Ecto neural progenitor cell (in vitro differentiated cells): Measurements from ENCODE around the gene HOXC13.
A peak's percentile ranks its signal among the peaks of the same experiment; 100 is the strongest.

Experiments used
- DNase-seq: peaks from one replicate; pipeline ENCODE4 v3.0.0-alpha.2; 2018; ENCODE audit warnings: low spot score

HOXC13 gene

GRCh38 chr12:53939141-53940108 lies 794 bp downstream of the HOXC13 start:
- DNase-seq: peak; percentile 75

DNA sequence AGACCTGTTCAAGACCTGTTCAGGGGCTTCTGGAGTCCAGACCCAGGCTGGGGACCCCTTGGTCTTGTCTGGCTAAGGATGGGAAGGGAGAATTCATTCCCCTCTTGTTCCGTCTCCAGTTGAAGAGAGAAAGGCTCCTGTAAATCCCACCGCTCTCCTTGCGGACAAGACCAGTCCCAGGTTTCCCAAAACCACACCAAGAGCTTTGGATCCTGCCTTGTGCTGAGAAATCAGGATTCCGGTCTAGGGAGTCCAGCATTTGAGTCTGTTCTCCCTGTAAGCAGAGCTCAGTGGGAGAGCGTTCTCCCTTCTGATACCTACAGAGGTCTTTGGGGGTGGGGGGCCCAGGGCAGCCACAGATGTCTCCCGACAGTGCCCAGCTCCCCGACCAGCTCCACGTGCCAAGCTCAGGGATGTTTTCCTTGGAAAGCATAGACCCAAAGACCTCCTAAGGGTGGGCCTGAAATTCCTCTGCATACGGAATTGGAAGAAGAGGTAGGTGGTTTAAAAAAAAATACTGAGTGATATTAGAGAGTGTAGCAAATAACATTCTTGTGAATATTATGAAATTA lies 1.9 kb downstream of the HOXC13 start:
- peak; percentile 44 for DNase-seq

DNA sequence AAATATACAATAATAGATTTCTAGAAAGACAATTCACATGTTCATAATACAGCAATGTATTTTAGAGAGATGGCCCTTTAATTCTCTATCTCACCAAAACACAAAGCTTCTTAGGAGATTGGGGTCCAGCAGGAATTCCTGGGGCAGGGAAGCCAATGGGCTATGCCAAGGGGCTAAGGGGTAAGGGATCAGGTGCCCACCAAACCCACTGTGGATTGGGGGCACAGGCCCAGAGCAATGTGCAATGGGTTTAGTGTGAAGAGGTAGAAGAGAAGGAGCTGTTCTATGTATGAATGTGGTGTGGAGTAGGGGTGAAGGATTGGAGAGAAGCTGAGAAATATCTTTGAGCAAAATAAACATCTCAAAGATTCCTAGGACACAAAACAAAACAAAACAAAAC lies 2.6 kb downstream of the HOXC13 start:
- DNase-seq: peak; percentile 21

GRCh38 chr12:53941750-53942149 lies 3.1 kb downstream of the HOXC13 start:
- peak; percentile 34 for DNase-seq

DNA sequence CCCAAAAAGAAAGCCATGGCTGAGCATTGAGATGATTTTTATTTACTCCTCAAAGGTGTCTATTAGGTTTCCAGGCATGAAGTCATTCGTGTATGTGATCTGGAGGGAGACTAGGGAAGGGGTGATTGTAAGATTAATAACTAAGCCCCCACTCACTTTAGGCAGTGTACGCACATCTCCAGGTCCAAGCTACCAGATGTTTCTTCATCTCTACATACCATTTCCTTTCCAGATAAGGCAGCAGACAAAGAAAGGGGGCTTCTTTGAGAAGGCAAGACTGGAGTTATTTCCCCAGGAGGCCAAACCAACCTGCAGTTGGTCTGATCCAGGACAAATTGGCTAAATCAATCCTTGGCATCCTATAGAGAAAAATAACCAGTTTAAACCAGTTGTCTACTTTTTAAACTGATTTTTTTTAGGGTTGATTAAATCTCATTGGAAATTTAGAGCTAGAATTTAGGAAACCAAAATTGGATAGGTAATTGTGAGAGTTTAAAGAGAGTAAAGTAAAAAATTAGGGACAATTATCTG lies 3.9 kb downstream of the HOXC13 start:
- DNase-seq: peak; percentile 24

DNA sequence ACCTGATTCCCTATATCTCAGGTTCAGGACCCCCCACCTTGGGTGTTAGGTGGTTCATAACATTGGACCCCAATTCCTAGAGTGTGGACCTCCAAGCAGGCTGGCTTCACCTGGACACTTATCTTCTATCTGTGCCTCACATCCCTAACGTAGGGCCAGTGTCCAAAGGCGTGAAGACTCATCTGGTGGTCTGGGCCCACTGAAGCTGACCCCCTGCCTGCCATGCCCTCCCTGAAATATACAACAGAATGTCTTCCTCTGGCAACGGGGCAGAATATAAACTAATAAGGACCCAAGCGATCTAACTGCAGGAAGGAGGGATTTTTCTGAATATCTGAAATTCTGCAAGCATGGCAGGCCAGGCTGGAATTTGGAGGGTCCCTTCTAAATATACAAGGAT lies 5.6 kb downstream of the HOXC13 start:
- DNase-seq: no peak

DNA sequence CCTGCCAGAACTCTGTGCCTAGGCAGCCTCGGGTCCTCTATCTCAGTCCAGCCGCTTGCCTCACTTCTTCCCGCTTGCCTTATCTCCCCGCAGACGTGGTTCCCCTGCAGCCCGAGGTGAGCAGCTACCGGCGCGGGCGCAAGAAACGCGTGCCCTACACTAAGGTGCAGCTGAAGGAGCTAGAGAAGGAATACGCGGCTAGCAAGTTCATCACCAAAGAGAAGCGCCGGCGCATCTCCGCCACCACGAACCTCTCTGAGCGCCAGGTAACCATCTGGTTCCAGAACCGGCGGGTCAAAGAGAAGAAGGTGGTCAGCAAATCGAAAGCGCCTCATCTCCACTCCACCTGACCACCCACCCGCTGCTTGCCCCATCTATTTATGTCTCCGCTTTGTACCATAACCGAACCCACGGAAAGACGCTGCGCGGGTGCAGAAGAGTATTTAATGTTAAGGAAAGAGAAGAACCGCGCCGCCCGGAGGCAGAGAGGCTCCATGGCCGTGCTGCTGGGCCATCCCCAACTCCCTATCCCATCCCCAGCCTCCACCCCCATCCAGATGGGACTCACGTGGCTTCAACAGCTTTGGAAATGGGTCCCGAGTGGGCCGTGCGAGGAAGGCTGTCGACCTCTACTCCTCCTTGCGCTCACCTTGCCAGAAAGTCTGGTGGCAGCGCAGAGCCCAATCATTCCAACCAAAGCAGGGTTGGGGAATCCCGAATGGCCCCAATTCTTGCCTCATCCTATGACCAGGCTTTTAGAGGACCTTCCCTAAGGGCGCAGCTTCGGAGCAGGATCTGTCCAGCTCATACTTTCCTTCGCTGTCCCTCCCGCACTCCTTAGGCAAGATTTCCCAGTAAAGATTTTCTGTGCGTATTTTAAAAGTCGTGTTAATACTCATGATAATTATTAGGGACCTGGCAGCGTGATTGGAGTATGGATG lies 6.5 kb downstream of the HOXC13 start:
- no peak for DNase-seq

DNA sequence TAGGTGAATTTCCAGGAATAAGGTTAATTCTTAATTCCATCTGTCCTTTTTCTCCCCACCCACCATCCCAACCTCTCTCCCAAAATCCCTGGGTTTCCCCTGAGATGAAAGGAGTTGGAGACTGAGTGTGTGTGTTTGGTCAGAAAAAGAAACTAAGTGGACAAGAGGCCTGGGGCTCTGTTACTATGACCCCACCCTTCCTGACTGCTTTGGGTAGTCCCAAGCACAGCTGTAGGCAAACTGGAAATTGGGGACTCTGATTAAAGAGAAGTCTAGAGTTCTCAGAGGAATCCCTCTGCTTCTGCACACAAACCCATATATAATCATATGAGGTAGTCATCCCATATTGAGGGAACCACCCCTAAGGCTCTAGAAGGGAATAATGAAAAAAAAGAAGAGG lies 9.1 kb downstream of the HOXC13 start:
- no peak for DNase-seq

DNA sequence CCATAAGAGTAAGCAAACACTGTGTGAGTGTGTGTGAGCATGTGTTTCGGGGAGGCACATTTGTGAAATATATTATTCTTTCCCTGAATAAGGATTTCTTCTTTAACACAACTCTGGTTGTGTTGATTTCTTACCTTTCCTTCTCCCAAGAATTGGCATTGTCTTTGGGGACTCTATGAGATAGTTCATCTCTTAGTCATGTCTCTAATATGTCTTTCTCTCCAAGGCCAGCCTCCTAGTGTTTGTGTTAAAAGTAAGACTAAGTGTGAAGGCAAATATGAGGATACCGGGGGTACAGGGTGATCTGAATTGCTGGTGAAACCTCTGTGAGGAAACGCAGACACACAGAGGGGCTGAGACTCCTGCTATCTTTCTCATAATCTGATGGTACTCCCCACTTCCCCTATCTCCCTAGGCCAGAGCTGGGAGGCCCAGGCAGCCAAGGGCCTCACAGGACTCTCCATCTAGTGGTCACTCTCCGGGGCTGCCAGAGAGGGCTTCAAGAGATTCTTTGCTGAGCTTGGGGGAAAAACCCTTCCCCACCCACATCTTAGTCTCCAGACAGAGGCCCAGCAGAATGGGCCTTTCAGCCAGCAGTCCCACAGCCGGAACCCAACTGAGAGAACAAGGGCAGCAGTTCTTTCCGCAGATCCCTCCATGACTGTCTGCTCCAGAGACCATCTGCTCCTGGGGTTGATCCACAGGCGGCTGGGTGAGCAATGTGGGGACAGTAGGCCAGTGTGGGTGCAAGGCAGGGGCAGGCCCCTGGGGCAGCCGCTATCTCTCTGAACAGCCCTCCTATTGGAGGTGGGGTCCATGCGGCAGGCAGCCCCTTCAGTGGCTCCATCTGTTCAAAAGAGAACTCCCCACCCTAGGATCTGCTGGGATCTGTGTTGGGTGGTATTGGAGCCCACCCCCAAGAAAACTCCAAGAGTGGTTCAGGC lies 10.3 kb downstream of the HOXC13 start:
- no peak for DNase-seq

- DNase-seq: no peak
These were observed 11.2 kb downstream of the HOXC13 start for GRCh38 chr12:53949631-53950436.

DNA sequence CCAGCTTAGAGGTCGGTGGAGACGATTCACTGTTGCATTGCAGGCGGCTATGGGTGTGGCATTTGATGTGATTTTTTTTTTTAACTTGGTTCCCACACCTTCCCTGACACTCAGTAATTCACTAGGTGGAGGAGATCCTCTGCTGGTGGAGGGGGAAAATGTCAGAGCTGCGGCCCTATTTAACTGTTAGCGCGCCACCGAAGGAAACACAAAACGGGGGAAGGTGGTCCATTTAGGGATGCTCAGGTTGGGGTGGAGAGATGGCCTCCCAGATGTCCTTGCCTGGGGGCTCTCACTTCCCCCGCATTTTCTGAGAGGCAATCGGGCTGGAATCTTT lies 11.8 kb downstream of the HOXC13 start:
- no peak for DNase-seq

- no peak for DNase-seq
These were observed 12.4 kb downstream of the HOXC13 start for GRCh38 chr12:53950789-53951576.

- DNase-seq: no peak
These were observed 13.1 kb downstream of the HOXC13 start for GRCh38 chr12:53951577-53952334.

DNA sequence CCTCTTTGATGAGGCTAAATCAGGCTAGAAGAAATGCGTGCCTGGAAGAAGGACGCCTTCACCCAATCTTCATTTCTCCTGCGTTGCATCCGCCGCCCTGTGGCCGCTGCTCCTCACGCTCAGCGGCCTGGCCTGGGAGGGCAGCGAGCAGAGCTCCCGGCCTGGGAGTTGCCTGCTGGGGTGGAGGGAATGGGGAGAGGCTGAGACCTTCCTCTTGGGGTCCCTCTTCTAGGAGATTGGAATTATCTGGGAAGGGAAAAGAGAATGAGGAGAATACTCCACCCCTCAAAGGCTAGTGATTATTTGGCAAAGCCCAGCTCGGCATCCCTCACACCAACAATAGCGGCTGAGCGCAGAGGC lies 13.7 kb downstream of the HOXC13 start:
- no peak for DNase-seq

DNA sequence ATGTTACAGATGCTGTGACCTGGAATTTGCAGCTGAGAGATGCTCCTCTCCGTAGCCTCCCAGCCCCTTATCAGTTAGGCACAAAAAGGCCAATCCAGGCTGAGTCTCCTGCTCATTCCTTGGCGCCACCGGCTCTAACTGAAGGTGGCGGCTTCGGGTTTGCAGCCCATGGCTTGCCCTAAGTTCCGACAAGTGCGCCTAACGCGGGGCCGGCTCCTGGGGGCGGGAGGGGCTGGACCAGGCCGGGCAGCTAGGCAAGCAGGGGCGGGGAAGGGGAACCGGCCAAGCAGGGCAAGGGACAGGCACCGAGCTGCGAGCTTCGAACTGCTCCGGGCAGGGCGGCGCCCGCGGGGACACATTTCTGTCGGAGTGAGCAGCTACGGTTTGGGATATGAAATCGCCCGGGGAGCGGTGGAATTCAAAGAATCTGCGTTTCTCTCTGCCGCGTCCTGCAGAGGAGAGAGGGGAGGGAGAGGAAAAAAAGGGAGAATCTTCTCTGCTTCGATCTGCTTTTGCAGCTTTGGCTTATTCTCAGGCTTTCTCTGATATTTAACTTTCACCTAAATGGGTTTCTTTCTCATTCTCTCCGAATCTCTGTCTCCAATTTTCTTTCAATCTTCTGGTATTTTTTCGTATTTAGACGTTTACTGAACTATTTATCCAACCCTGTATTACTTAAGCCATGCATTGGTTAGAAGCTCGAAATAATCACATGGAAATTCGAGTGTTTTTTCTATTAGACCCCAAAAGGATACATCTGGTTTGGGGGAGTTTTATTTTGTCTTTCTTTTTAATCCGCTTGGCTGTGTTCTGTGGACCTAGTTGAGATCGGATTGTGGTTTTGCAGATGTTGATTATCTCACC lies 14.5 kb downstream of the HOXC13 start:
- no peak for DNase-seq

- no peak for DNase-seq
These were observed 15.4 kb downstream of the HOXC13 start for GRCh38 chr12:53953831-53954693.

DNA sequence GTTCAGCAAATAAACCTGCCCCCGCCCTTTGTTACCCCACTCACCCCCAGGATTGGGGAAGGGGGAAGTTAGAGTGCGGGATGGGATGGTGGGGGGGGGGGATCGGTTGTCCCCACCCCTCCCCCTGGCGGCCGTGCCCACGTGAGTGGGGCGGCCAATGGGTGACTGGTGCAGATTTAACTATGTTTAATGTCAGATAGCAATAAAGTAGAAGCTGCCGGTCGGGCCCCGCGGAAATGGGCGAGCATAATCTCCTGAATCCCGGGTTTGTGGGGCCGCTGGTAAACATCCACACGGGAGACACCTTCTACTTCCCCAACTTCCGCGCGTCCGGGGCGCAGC lies 16.0 kb downstream of the HOXC13 start, which contains the start of gene HOXC12:
Gene HOXC12, plus strand, starts transcription at position 210 of the 342 bp plus-strand sequence. Its CDS starts 27 bp downstream, at position 237.
- no peak for DNase-seq
